ENCODE measurements around the gene LTBP4. TPM values are rescaled to one million over a fixed set of nuclear protein-coding genes. Genes with fewer than 3 reads are reported as not detected.

Gene LTBP4
- total and polyA plus RNA-seq, 2 donors (not counting 1 experiment from before 2014, with no cell fraction given) = 81.2 to 105 TPM

DNA sequence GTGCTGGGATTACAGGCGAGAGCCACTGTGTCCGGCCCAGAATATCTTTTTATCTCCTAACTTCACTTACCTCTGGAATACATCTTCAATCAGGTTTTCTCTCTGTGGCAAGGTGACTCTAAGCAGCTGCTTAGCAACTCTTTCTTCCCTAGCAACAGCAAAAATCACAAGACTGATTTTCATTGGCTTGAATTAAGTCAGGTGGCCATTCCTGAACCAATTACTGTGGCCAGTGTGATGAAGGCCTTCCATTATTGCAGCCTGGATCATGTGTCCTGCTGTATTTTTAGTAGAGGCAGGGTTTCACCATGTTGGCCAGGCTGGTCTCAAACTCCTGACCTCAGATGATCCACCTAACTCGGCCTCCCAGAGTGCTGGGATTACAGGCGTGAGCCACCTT, 9.0 kb upstream of the LTBP4 start:
- TF ChIP-seq CTCF (IDR thresholded peaks at IDR 0.05) (no peak), EZH2 (IDR thresholded peaks at IDR 0.05; ENCODE audit: borderline replicate concordance, insufficient read depth, low read depth, low read length, poor library complexity, severe bottlenecking) (no peak)
- Histone ChIP-seq H3K9me3 (ENCODE audit: control extremely low read depth in 1 of 3, control insufficient read depth in 2 of 3, insufficient read depth in 1 of 3, low read length in 2 of 3) (peaks cover 0 to 13% (median 2%) of the 10 kb centered on the region in 3 donors), H4K20me1 (ENCODE audit: control insufficient read depth, insufficient read depth, low read length, poor library complexity, severe bottlenecking) (no peaks in the 10 kb centered on the region), H3K79me2 (ENCODE audit: control insufficient read depth, insufficient read depth, low read length) (no peaks in the 10 kb centered on the region), H3K4me3 (ENCODE audit: control extremely low read depth in 1 of 5, extremely low read depth in 1 of 5, insufficient read depth in 1 of 5, low read depth in 2 of 5, low read length in 4 of 5) (no peak overlapping the region), H3K9ac (ENCODE audit: low read length) (no peak overlapping the region), H3K27ac (ENCODE audit: low read length in 2 of 2) (no peak overlapping the region), H3K4me1 (ENCODE audit: control insufficient read depth in 2 of 2, insufficient read depth in 2 of 2, low read length in 2 of 2) (peaks cover 5 to 7% of the 10 kb centered on the region in 2 donors), H3K4me2 (replicated peaks; ENCODE audit: low read depth, low read length, poor library complexity, severe bottlenecking) (no peak overlapping the region), H3K36me3 (replicated peaks in 1 of 2; ENCODE audit: control extremely low read depth in 1 of 2, control insufficient read depth in 1 of 2, extremely low read depth in 1 of 2, insufficient read depth in 2 of 2, low read length in 1 of 2) (peaks cover 0 to 23% of the 10 kb centered on the region in 2 experiments), H2AFZ (ENCODE audit: insufficient read depth, low read depth, low read length, poor library complexity, severe bottlenecking) (no peak overlapping the region), H3K27me3 (replicated peaks in 1 of 4; ENCODE audit: control extremely low read depth in 1 of 4, control insufficient read depth in 3 of 4, insufficient read depth in 4 of 4, low read length in 3 of 4) (peaks cover 0 to 16% (median 5%) of the 10 kb centered on the region in 4 experiments)
- Mint-ChIP-seq H3K4me1 (peaks cover 2% of the 10 kb centered on the region), H3K27me3 (peaks cover 4% of the 10 kb centered on the region), H3K9me3 (ENCODE audit: insufficient read depth) (no peaks in the 10 kb centered on the region), H3K4me3 (no peak overlapping the region), H3K27ac (peak overlapping the region; percentile 8)
- intact Hi-C loops (cut with micrococcal nuclease) = no loop called here
- ChIA-PET CTCF (interaction anchor here (1.0 to 2.4 kb wide), 2 partner anchors 11 to 44 kb away, joined by 3 to 10 read pairs; no protein-coding TSS in a partner anchor), POLR2A (no interaction called here)
- WGBS (ENCODE audit: insufficient coverage) = 90% methylated on average over 2 of the region's 4 CpGs
- ATAC-seq (ENCODE audit: low read depth) = peak; percentile 55
- peak; percentile 57 for DNase-seq

DNA sequence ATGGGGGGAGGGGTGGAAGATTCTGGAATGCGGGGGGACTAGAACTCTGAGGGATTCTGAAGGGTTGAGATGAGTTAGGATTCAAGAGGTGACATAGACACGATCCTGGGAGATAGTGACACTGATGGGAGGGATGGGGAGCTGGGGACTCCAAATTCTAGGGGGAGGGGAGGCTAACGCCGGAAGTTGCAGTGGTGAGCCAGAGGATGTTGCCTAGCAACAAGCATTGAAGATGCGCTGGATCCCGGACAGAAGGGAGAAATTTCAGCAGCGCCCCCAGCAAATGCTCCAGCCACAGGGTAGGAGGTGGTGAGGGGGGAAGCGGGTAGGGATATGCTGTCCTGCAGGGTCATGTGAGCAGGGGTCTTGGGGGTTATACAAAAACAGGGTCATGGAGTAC, 6.9 kb upstream of the LTBP4 start:
- Histone ChIP-seq H3K36me3 (replicated peaks in 1 of 2; ENCODE audit: control extremely low read depth in 1 of 2, control insufficient read depth in 1 of 2, extremely low read depth in 1 of 2, insufficient read depth in 2 of 2, low read length in 1 of 2) (peaks cover 0 to 5% of the 10 kb centered on the region in 2 experiments), H3K4me3 (ENCODE audit: control extremely low read depth in 1 of 5, extremely low read depth in 1 of 5, insufficient read depth in 1 of 5, low read depth in 2 of 5, low read length in 4 of 5) (no peak overlapping the region), H2AFZ (ENCODE audit: insufficient read depth, low read depth, low read length, poor library complexity, severe bottlenecking) (no peak overlapping the region), H4K20me1 (ENCODE audit: control insufficient read depth, insufficient read depth, low read length, poor library complexity, severe bottlenecking) (no peaks in the 10 kb centered on the region), H3K9ac (ENCODE audit: low read length) (no peak overlapping the region), H3K27ac (ENCODE audit: low read length in 2 of 2) (no peak overlapping the region), H3K9me3 (ENCODE audit: control extremely low read depth in 1 of 3, control insufficient read depth in 2 of 3, insufficient read depth in 1 of 3, low read length in 2 of 3) (peaks cover 0 to 17% (median 2%) of the 10 kb centered on the region in 3 donors), H3K4me2 (replicated peaks; ENCODE audit: low read depth, low read length, poor library complexity, severe bottlenecking) (no peak overlapping the region), H3K4me1 (ENCODE audit: control insufficient read depth in 2 of 2, insufficient read depth in 2 of 2, low read length in 2 of 2) (peaks cover 23 to 28% of the 10 kb centered on the region in 2 donors), H3K27me3 (replicated peaks in 1 of 4; ENCODE audit: control extremely low read depth in 1 of 4, control insufficient read depth in 3 of 4, insufficient read depth in 4 of 4, low read length in 3 of 4) (peaks cover 0 to 36% (median 19%) of the 10 kb centered on the region in 4 experiments), H3K79me2 (ENCODE audit: control insufficient read depth, insufficient read depth, low read length) (no peaks in the 10 kb centered on the region)
- Mint-ChIP-seq H3K9me3 (ENCODE audit: insufficient read depth) (no peaks in the 10 kb centered on the region), H3K4me3 (no peak overlapping the region), H3K27ac (no peak overlapping the region), H3K27me3 (peaks cover 19% of the 10 kb centered on the region), H3K4me1 (peaks cover 16% of the 10 kb centered on the region)
- ChIA-PET CTCF (interaction anchor here (0.9 to 2.0 kb wide), 3 partner anchors 9 to 40 kb away, joined by 3 to 7 read pairs (median 3); no protein-coding TSS in a partner anchor), POLR2A (no interaction called here)
- WGBS (ENCODE audit: insufficient coverage) = 52% methylated on average over 7 of the region's 8 CpGs
- intact Hi-C loops (cut with micrococcal nuclease) = no loop called here
- ATAC-seq (ENCODE audit: low read depth) = no peak
- DNase-seq = no peak
- TF ChIP-seq EZH2 (IDR thresholded peaks at IDR 0.05; ENCODE audit: borderline replicate concordance, insufficient read depth, low read depth, low read length, poor library complexity, severe bottlenecking) = no peak
- TF ChIP-seq CTCF (IDR thresholded peaks at IDR 0.05) = no peak
